ENCODE data around the gene DGKK.

The DGKK gene

GRCh38 chrX:50470103-50471031, at the start of gene DGKK:
TSS of gene DGKK (minus strand) at chrX:50470825. CDS start at chrX:50470678, 147 bp downstream.
- no peak for DNase-seq

GRCh38 chrX:50514811-50515210, 44.2 kb upstream of the DGKK start:
- DNase-seq, result no peak

DNA sequence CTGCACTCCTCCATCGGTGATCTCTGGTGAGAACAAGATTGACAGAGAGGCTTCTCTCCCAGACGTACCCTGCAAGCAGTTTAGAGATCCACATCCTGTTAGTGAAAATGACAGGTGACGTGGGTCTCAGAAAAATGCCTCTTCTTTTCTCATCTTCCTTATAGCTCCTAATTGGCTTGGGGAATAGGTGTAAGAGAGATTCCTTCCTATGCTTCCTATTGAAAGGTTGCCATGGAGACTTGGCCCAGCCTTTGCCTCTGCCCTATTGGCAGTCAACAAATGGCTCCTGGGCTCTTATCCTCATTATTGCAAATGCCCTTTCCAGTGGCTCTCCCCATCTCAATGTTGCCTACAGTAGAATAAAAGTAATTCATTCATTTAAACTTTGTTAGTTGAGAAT, 26.5 kb upstream of the DGKK start:
- DNase-seq, result no peak

- DNase-seq, result no peak
These were observed 25.0 kb upstream of the DGKK start for GRCh38 chrX:50495616-50496015.

DNA sequence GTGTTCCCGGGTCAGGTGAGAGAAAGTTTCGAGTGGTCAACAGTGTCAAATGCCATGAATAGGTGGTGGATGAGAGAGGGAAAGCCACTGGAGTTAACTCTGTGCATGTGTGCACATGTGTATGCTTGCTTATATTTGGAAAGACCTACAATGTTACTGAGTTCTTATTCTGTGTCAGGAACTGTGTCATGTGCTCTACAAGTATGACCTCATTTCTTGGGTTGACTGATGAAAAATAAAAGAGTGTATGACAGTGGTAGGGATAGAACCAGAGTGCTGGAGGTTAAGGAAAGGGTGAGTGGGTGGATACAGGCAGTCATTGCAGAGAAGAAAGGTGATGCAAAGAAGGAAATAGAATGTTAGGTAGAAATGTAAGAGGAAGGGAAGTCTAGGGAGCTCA, 22.1 kb upstream of the DGKK start:
- no peak for DNase-seq

DNA sequence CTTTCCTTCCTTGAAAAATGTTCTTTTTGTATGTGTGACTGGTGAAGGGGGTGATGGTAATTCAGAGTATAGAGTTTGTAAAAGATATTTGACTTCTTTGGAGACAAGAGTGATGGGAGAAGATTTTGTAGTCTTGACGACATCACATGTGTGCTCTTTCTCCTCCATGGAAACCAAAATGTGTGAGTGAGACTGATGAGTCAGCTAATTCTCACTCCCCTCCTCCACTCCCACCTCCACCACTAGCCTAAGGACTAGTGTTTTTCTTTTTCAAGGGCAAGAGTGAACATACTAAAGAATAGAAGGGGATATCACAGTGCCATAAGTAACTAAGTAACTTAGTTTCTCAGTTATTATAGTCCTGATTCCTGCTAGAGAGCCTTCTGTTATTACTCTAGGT, 14.0 kb upstream of the DGKK start:
- no peak for DNase-seq

- DNase-seq, result no peak
These were observed 12.7 kb upstream of the DGKK start for GRCh38 chrX:50483283-50483682.

DNA sequence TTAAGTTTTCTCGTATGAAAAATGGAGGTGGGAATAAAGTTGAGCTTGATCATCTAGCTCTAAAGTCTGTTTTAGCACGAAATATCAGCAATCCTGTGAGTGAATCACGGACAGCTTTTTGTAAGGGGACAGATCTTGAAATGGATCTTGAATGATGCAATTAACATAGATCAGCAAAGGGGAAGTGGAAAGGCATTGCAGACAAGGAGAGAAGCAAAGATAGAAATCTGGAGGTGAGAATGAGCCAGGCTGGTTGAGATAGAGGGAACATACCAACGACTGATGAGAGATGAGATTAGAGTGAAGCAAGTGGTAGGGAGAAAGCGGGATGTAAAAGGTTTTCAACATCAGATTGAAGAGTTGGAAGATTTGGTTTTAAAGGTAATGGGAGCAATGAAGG, 4.6 kb upstream of the DGKK start:
- DNase-seq, result no peak

DNA sequence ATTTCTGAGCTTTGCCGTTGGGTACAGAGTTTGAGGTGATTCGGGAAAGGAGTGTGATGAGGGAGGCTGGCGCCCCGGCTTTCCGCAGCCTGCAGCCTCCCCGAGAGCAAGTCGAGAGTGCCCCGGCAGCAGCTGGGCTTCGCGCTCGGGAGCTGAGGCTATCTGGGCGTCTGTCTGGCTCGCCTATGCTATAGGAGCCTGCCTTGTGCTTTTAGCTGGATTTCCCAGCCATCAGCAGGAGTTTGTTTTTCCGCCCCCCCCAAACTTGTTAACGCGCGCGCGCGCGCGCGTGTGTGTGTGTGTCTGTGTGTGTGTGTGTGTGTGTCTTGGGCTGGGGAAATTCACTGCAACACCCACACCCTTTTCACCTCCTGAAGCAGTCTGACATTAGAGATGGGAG, 765 bp upstream of the DGKK start:
- no peak for DNase-seq

- no peak for DNase-seq
These were observed 1.4 kb downstream of the DGKK start for GRCh38 chrX:50469206-50469605.

GRCh38 chrX:50459615-50460014, 11.0 kb downstream of the DGKK start:
- no peak for DNase-seq

DNA sequence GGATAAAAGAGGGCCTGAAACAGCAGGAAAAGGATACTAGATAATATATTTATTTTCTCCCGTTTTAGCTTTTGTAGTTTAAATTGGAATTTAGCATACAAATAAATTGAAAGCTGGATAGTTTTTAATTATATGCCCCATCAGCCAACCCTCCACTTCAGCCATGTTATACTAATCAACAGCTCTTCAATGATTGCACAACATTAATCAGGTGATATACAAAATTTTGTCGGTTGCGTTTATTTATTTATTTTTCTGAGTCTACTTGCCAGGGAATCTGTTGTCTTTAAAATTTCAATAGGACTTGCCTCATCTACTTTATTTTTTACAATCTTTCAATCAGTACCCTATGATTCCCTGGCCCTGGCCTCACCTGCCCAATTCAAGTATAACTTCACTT, 12.1 kb downstream of the DGKK start:
- no peak for DNase-seq

DNA sequence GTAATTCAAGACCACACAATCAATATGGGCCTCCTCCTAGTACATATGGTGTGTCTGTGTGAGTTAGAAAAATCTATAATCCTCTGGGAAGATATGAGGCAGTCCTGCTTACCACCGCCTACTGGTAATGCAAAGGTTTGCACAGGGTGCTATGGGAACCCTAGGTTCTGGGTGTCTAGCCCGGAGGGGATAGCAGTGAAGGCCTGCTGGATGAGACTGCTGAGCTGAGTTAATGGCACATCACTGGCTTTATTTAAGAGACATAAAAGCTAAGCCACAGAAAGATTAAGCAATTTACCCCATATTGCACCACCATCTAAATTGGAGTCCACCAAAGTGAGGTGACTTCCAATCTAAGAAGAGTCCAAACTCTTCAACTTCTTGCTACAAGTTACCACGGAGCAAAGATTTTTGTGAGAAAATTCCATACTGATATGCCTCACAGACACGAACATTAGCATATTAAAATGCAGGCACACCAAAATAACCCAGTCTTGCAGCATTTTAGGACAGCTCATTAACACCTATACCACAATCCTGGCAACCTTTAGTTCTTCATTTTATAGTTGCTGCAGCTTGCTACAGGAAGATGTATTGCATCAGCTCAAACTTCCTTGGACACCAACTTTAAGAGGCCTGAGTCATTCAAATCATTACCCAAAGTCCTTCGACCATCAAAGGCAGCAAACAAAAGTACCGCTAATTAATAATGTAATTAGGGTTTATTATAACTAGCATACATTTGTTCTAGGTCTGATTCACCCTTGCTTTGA, 13.7 kb downstream of the DGKK start:
- no peak for DNase-seq

DNA sequence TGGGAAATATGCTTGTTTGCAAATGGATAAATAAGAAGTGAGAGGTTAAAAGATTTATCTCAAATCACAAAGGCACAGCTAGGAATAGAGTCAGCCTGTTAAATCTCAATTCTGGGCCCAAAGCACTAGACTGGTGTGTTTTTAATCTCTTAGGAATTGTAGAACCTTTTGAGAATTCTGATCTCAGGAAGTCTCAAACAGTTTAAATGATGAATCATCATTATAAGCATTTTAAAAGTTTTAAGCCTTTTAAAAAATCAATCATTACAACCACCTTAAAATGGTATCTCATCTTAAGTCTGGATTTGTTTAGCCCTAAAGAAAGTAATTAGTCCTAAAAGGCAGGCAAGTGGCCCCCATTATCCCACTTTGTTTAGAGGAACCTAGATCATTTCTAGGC, 17.8 kb downstream of the DGKK start:
- no peak for DNase-seq

DNA sequence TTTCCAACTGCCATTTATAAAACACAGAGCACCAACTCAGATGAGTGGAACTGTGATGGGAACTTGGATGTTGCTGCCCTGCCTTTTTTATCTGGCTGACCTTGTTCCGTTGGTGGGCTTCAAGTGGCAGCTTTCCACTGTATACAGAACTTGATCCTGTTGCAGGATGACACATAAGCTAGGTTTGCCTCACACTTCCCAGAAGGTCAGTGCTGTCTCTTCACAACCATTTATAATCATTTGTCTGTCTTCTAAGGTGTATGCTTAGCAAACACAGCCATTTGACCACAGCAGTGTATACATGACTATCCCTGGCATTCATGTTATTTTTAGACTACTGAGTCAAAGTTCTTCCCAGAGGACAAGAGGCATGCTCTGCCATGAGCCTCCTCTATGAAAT, 20.3 kb downstream of the DGKK start:
- no peak for DNase-seq

GRCh38 chrX:50448565-50448964, 22.1 kb downstream of the DGKK start:
- no peak for DNase-seq

DNA sequence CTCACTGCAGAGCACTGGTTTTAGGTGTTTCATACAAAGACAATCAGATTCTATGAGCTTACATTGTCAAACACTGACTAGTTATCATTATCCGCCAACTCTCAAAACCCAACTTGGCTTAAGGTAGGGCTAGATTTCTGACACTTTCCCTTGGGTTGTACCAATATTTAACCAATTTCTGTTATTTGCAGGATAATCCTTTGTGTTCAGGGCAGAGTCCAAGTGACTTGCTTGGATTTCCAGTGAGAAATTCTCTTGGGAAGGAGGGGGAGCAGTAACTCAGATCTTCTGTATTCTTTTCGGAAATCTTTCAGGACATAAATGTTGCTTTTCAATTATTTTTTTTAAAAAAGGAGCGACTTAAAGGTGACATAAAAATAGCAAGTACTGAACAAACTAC, 23.1 kb downstream of the DGKK start:
- DNase-seq, result no peak

DNA sequence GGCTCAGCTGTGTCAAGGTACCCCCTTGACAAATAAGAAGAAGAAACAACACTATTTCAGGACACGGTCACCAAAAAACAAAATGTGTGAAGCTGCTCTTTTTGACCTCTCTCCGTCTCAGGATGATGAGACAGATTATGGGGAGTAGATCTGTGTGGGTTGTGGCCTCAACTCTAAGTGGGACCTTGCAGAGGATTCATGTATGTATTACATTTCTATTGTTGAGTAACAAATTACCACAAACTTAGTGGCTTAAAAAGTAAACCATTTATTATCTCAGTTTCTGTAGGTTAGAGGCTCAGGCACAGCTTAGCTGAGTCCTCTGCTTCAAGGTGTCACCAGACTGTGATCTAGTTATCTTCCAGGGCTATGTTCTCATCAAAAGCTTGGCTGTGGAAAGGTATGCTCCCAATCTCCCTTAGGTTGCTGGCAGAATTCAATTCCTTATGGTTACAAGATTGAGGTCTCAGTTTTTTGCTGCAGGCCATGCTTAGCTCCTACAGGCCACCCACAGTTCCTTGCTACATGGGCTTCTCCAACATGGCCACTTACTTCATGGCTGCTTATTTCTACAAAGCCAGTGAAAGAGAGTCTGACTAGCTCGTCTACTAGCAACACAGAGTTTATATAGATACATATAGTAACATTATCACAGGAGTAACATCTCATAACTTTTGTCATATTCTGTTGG, 28.1 kb downstream of the DGKK start:
- DNase-seq, result no peak

DNA sequence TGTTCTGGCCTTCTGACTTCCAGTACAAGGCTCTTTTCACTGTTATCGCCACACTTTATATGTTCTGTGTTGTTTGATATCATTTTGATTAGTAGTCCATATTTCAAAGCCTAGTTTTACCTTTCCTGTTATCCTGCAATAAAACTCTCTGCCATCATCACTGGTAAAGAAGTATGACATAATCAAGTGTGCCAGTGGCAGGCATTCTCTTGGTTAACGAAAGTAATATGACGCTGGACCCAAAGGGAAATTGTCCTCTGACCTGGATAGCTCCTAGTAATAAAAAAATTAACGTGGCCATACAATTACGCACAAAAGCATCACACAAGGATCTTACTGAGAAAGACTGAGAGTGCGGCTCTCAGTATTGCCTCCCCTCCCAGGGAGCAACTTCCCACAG, 33.8 kb downstream of the DGKK start:
- DNase-seq, result no peak

DNA sequence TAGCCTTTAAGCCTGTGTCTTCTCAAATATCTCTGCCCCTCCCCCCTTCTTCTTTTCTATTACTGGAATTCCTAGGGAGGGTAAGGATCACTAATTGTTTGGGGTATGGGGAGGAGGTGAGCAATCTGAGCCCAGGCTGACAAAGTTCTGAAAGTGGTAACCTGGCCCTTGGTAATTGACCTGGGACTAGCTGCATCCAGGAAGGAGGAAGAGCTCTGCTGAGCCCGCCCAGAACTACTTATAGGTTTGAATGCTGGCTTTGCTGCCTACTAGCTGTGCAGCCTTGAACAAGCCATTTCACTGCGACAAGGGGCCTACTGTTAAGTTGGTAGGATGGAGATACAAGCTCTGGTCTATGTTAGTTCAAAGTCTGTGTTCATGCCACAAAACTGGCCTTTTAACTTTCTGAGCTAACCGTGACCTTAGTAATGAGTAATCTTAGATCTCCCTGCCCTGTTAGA, 37.8 kb downstream of the DGKK start:
- DNase-seq, result no peak

DNA sequence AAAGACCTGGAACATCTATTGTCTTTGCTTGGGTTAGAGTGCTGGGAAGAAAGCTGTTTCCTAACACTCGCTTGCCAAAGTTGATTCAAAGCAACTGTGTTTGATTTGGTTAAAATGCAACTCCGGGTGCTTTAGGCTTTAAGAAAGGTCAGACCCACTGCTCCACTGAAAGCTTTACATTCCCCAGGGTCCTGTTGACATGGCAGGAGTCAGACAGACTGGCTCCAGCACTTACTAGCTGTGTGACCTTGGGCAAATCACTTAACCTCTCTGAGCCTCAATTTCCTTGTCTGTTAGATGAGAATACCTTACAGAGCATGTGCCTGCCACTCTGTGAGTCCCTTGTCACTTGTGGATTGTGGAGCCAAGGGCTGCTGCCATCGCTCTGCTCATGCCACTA, 39.0 kb downstream of the DGKK start:
- no peak for DNase-seq

- DNase-seq, result no peak
These were observed 39.6 kb downstream of the DGKK start for GRCh38 chrX:50430917-50431575.

DNA sequence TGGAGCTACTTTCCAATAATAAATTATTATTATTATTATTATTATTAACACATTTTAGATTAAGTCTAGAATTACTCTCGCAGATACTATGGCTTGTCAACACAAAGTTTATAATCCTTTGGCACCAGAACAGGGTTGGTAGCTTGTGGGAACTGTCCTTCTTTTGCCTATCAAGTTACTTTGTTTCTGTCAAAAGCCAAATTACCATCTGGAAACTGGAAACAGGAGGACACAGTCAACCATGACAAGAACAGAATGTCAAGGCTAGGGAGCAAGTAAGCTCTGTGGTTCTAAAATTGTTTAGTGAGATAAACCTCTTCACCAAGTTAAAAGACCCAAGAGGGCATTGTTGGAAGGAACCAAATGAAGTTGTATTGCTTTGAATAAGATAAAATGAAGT, 42.5 kb downstream of the DGKK start:
- DNase-seq, result no peak

Measured in activated CD8-positive, alpha-beta memory T cell treated with anti-CD3 and anti-CD28 coated beads, Interleukin-2, amount 50 U/mL, for 4 hours (primary cell).